Fibroblast of lung (primary cell): ENCODE data around the gene PRDM16. TPM values are rescaled to one million over a fixed set of nuclear protein-coding genes. Genes with fewer than 3 reads are reported as not detected.

Source experiments
- DNase-seq, 2 donors: peaks; one replicate each; pipeline versions ENCODE4 v3.0.0 to v3.0.0-alpha.2; 2010; ENCODE audit warnings: low read depth in 2 of 2
- H2AFZ ChIP-seq: 2 replicates; pipeline ENCODE4 v1.5.1; 2012; ENCODE audit warnings: low read length, control low read depth, inconsistent platforms
- H3K27ac ChIP-seq: 2 replicates; pipeline ENCODE4 v1.5.1; 2011; ENCODE audit warnings: low read length, control low read depth; ENCODE audit not compliant: insufficient read depth
- H3K27me3 ChIP-seq: 2 replicates; pipeline ENCODE4 v1.5.1; 2011; ENCODE audit warnings: mild to moderate bottlenecking, low read length; ENCODE audit not compliant: control insufficient read depth, insufficient read depth
- H3K36me3 ChIP-seq: 2 replicates; pipeline ENCODE4 v1.5.1; 2011; ENCODE audit warnings: low read length; ENCODE audit not compliant: control insufficient read depth, insufficient read depth
- H3K4me1 ChIP-seq: 2 replicates; pipeline ENCODE4 v1.5.1; 2011; ENCODE audit warnings: low read length; ENCODE audit not compliant: control insufficient read depth, insufficient read depth; ENCODE audit errors: extremely low read depth
- H3K4me2 ChIP-seq: 2 replicates; pipeline ENCODE4 v1.5.1; 2011; ENCODE audit warnings: low read length, control low read depth; ENCODE audit not compliant: insufficient read depth; ENCODE audit errors: extremely low read depth
- H3K4me3 ChIP-seq, 4 experiments: fragments of 200-600 bp in 1 of 4; sonication (generic) in 1 of 4; replicated peaks in 1 of 4; 2 replicates each; pipeline ENCODE4 v1.5.1; 2011 to 2016; ENCODE audit warnings: low read length in 4 of 4, low read depth in 3 of 4, mild to moderate bottlenecking in 3 of 4, control low read depth in 2 of 4, inconsistent platforms in 1 of 4, mixed read lengths in 1 of 4; ENCODE audit not compliant: insufficient read depth in 1 of 4; ENCODE audit errors: control extremely low read depth in 1 of 4
- H3K79me2 ChIP-seq: 2 replicates; pipeline ENCODE4 v1.5.1; 2012; ENCODE audit warnings: mild to moderate bottlenecking, low read length, inconsistent platforms; ENCODE audit not compliant: control insufficient read depth, insufficient read depth
- H3K9ac ChIP-seq: 2 replicates; pipeline ENCODE4 v1.5.1; 2011; ENCODE audit warnings: mild to moderate bottlenecking, low read length, control low read depth; ENCODE audit not compliant: insufficient read depth
- H3K9me3 ChIP-seq: 2 replicates; pipeline ENCODE4 v1.5.1; 2012; ENCODE audit warnings: low read depth, low read length; ENCODE audit not compliant: control insufficient read depth, insufficient read depth
- H4K20me1 ChIP-seq: 2 replicates; pipeline ENCODE4 v1.5.1; 2011; ENCODE audit warnings: low read length; ENCODE audit not compliant: control insufficient read depth, insufficient read depth; ENCODE audit errors: extremely low read depth
- CTCF ChIP-seq, 2 donors: IDR thresholded peaks in 1 of 2; conservative IDR thresholded peaks in 1 of 2; 1 replicate in 1 of 2; 2 replicates in 1 of 2; pipeline ENCODE4 v1.5.1; 2011 to 2012; ENCODE audit warnings: low read length in 2 of 2, control low read depth in 1 of 2, inconsistent platforms in 1 of 2, low read depth in 1 of 2, mild to moderate bottlenecking in 1 of 2
- EZH2 ChIP-seq: IDR thresholded peaks from 2 replicates; pipeline ENCODE4 v1.5.1; 2012; ENCODE audit warnings: low read length, control low read depth, mild to moderate bottlenecking; ENCODE audit errors: missing control alignments
- polyA plus RNA-seq, 2 donors: library from polyadenylated mRNA; depleted of rRNA in 1 of 2; stranded (reverse) in 1 of 2; unstranded in 1 of 2; fragments of >200 nt; gene quantifications; 2 replicates each; pipeline ENCODE4 v1.2.1, GENCODE V29; 2011 to 2012; ENCODE audit warnings: missing spikeins in 1 of 2
- total RNA-seq: library from RNA; depleted of rRNA; stranded (reverse); fragments of >200 nt; gene quantifications from 2 replicates; pipeline ENCODE4 v1.2.1, GENCODE V29; 2014

Gene PRDM16
- total and polyA plus RNA-seq, 2 donors (not counting 1 experiment from before 2014, with no cell fraction given), result 0.30 to 1.8 TPM

DNA sequence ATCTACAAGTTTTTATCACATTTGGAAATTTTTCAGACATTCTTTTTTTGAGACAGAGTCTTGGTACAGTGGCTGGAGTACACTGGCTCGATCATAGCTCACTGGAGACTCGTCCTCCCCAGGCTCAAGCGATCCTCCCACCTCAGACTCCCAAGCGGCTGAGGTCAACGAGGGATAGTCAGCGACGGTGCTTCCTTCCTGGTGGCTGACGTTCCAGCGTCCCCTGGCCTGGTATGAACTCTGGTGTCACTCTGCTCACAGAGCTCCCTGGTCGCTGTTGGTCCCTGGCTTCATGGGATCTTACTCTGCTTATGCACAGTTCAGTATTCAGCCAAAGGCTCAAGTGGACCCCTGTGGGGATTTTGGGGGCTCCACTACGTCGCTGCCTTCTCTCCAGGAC, 382.0 kb downstream of the PRDM16 start:
- TF ChIP-seq CTCF (conservative IDR thresholded peaks at IDR 0.05 in 1 of 2, IDR thresholded peaks at IDR 0.05 in 1 of 2; ENCODE audit: low read depth in 1 of 2, low read length in 2 of 2) (no peak), EZH2 (no peak)
- H3K9ac ChIP-seq, result no peak overlapping the region
- H3K27me3 ChIP-seq, result no peaks in the 10 kb centered on the region
- H3K4me1 ChIP-seq, result no peaks in the 10 kb centered on the region
- no peak overlapping the region for H3K4me2 ChIP-seq
- H4K20me1 ChIP-seq, result no peaks in the 10 kb centered on the region
- H3K79me2 ChIP-seq, result no peaks in the 10 kb centered on the region
- H2AFZ ChIP-seq, result no peak overlapping the region
- no peaks in the 10 kb centered on the region for H3K9me3 ChIP-seq
- no peak for DNase-seq
- no peak overlapping the region for H3K27ac ChIP-seq
- H3K36me3 ChIP-seq, result no peaks in the 10 kb centered on the region
- H3K4me3 ChIP-seq, result no peak overlapping the region

GRCh38 chr1:3451994-3452865, 383.2 kb downstream of the PRDM16 start:
- Histone ChIP-seq H2AFZ (no peak overlapping the region), H3K9ac (no peak overlapping the region), H3K4me2 (no peak overlapping the region), H3K4me1 (no peaks in the 10 kb centered on the region), H3K79me2 (no peaks in the 10 kb centered on the region), H3K27ac (no peak overlapping the region), H3K9me3 (no peaks in the 10 kb centered on the region), H3K27me3 (no peaks in the 10 kb centered on the region), H4K20me1 (no peaks in the 10 kb centered on the region), H3K4me3 (no peak overlapping the region), H3K36me3 (no peaks in the 10 kb centered on the region)
- no peak for DNase-seq
- TF ChIP-seq EZH2, result no peak
- no peak for TF ChIP-seq CTCF (conservative IDR thresholded peaks at IDR 0.05 in 1 of 2, IDR thresholded peaks at IDR 0.05 in 1 of 2; ENCODE audit: low read depth in 1 of 2, low read length in 2 of 2)

GRCh38 chr1:3452866-3453175, 383.8 kb downstream of the PRDM16 start:
- no peak overlapping the region for H3K4me2 ChIP-seq
- no peak for DNase-seq
- H3K79me2 ChIP-seq, result no peaks in the 10 kb centered on the region
- no peaks in the 10 kb centered on the region for H3K27me3 ChIP-seq
- no peak overlapping the region for H3K27ac ChIP-seq
- TF ChIP-seq EZH2 (no peak), CTCF (conservative IDR thresholded peaks at IDR 0.05 in 1 of 2, IDR thresholded peaks at IDR 0.05 in 1 of 2; ENCODE audit: low read depth in 1 of 2, low read length in 2 of 2) (no peak)
- no peaks in the 10 kb centered on the region for H4K20me1 ChIP-seq
- H3K36me3 ChIP-seq, result no peaks in the 10 kb centered on the region
- no peak overlapping the region for H3K4me3 ChIP-seq
- no peak overlapping the region for H2AFZ ChIP-seq
- no peak overlapping the region for H3K9ac ChIP-seq
- no peaks in the 10 kb centered on the region for H3K4me1 ChIP-seq
- no peaks in the 10 kb centered on the region for H3K9me3 ChIP-seq
